ENCODE data around the gene REG3A.

REG3A gene

DNA sequence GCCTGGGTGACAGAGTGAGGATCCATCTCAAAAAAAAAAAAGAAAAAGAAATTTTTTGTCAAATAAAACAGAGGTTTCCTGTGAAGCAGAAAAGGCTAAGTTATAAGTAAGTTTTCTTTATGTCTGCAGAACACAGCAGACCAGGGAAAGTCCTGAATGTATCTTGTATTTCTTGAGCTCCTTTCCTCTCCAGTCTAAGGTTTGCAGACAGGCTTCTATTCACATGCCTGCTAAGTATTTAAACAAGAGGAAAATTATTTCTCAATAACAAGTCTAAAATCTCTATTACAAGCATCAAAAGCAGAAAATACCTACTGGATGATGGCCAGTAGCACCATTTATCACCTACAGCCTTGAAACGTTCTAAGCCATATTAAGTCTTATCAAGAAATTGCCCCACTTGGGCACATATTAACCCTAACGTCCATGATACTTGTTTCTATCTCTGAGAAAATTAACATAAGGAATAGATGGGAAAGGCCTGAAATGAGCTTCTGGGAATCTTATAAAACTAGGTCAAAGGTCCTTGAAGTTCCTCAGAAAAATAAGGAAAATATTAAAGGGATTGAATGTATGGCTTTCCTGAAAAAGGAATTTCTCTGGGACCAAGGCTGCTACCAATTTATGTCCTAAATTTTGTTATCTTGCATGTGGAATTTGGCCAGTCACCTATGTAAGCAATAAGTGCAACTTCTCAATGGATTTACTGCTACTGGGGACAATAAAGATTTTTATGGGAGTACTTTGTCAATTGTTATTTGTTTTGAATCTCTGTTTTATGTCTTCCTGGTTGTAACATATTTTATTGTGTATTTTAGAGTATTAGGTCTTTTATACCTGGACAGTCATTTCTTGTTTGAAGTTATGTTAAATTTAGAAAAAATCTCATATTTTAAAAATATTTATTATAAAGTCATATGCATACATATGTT lies 42.3 kb downstream of the REG3A start:
- no peak for DNase-seq

DNA sequence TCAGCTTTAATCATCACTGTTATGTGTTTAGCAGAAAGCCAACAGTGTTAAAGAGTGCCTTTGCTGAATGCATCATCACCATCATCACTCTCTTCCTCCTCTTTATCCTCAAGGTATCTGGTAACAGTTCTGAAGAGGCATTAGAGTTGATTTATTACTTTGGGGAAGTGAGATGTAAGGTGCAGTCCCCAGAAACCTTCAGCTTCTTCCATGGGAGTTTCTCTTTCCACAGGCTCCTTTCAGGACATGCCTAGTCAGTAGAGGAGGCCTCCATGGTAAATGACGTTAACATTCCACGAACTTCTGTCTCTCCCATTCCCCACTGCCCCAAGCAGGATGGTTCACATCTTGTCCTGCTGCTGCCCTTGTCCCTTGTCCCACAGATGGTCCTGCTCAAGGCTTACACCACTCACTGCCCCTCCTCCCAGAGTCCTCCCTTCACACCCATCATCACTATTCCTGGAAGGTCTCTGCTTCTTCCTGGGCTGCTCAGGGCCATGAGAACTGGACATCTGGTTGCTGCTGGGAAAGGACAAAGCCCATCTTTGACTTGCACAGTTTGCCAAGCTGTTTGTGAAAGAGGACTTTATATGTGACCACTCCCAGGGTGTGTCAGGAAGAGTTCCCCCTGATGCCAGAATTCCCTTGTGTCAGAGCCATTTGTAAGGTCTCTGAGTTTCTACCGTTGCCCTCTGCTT lies 44.6 kb downstream of the REG3A start:
- DNase-seq: no peak

DNA sequence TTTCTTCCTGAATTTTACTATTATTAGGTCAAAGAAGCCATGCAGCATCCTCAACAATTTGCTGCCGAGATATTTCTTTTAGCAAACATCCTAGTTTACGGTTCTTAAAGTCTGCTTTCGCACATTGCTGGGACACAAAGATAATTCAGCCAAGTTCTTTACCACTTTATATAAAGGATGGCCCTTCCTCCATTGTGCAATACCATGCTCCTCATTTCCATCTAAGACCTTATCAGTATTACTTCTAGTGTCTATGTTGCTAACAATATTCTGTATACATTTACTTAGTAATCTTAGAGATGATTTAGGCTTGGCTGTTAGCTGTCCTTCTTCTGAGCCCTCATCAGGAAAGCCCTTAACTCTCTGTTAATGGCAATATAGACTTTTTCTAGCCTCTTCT lies 47.3 kb downstream of the REG3A start:
- DNase-seq: no peak
